WTC11 (cell line): ENCODE results near the gene ZNF394. TPM values are rescaled to one million over a fixed set of nuclear protein-coding genes. Genes with fewer than 3 reads are reported as not detected.

Experiments
- ATAC-seq: fragments of 200-7000 bp; cut with Tn5 transposase; 2 replicates; pipeline ENCODE4 v1.10.0; 2021; ENCODE audit warnings: mild to moderate bottlenecking, moderate library complexity
- CTCF ChIA-PET: fragments of 300-600 bp; sonication (Branson Sonifier 250); formaldehyde crosslinking; loops from one replicate; lab custom pipeline; 2021; ENCODE audit warnings: antibody characterized with exemption; lab: Charles Lee
- POLR2A ChIA-PET: fragments of 350-600 bp; sonication (Branson Sonifier 250); formaldehyde crosslinking; loops from one replicate; lab custom pipeline; 2021; ENCODE audit warnings: antibody characterized with exemption; lab: Charles Lee
- DNase-seq: peaks from one replicate; pipeline ENCODE4 v3.0.0; 2021; ENCODE audit warnings: low spot score
- H3K27ac Mint-ChIP-seq: 2 replicates; pipeline ENCODE4 v1.8.0; 2021; ENCODE audit warnings: mixed read lengths
- H3K27me3 Mint-ChIP-seq: 2 replicates; pipeline ENCODE4 v1.8.0; 2021; ENCODE audit warnings: low read depth, mild to moderate bottlenecking, moderate library complexity, mixed read lengths
- H3K36me3 Mint-ChIP-seq: 2 replicates; pipeline ENCODE4 v1.8.0; 2021; ENCODE audit warnings: mixed read lengths
- H3K4me1 Mint-ChIP-seq: 2 replicates; pipeline ENCODE4 v1.8.0; 2022; ENCODE audit warnings: mixed read lengths
- H3K4me3 Mint-ChIP-seq: 2 replicates; pipeline ENCODE4 v1.8.0; 2021; ENCODE audit warnings: mild to moderate bottlenecking, moderate library complexity, mixed read lengths
- H3K9me3 Mint-ChIP-seq: 2 replicates; pipeline ENCODE4 v1.8.0; 2021; ENCODE audit warnings: mixed read lengths
- CBFB ChIP-seq: sonication (generic); formaldehyde crosslinking; IDR thresholded peaks from 2 replicates; pipeline ENCODE4 v1.8.1; 2022; ENCODE audit warnings: mild to moderate bottlenecking, low read depth, missing genetic modification reagents
- ELF4 ChIP-seq: sonication (generic); formaldehyde crosslinking; IDR thresholded peaks from 2 replicates; pipeline ENCODE4 v1.8.1; 2022; ENCODE audit warnings: low read depth, mild to moderate bottlenecking, moderate library complexity, missing genetic modification reagents
- ESRRA ChIP-seq: sonication (generic); formaldehyde crosslinking; IDR thresholded peaks from 2 replicates; pipeline ENCODE4 v1.8.1; 2022; ENCODE audit warnings: mild to moderate bottlenecking, missing genetic modification reagents, borderline replicate concordance
- ETV6 ChIP-seq: sonication (generic); formaldehyde crosslinking; IDR thresholded peaks from 2 replicates; pipeline ENCODE4 v1.8.1; 2022; ENCODE audit warnings: mild to moderate bottlenecking, missing genetic modification reagents
- GABPB1 ChIP-seq: sonication (generic); formaldehyde crosslinking; IDR thresholded peaks from 2 replicates; pipeline ENCODE4 v1.8.1; 2023; ENCODE audit warnings: mild to moderate bottlenecking, missing genetic modification reagents
- GTF2I ChIP-seq: fragments of 250-450 bp; sonication (Bioruptor Pico); conservative IDR thresholded peaks from 2 replicates; pipeline ENCODE4 v1.4.0; 2021; ENCODE audit warnings: mild to moderate bottlenecking
- IRF2 ChIP-seq: sonication (generic); formaldehyde crosslinking; IDR thresholded peaks from 2 replicates; pipeline ENCODE4 v1.8.0; 2022; ENCODE audit warnings: low read depth, missing genetic modification reagents, borderline replicate concordance
- NFE2L1 ChIP-seq: sonication (generic); formaldehyde crosslinking; IDR thresholded peaks from 2 replicates; pipeline ENCODE4 v1.8.1; 2023; ENCODE audit warnings: missing genetic modification reagents
- NR2C2 ChIP-seq: sonication (generic); formaldehyde crosslinking; IDR thresholded peaks from 2 replicates; pipeline ENCODE4 v1.8.0; 2022; ENCODE audit warnings: mild to moderate bottlenecking, missing genetic modification reagents
- NR3C1 ChIP-seq: sonication (generic); formaldehyde crosslinking; conservative IDR thresholded peaks from 2 replicates; pipeline ENCODE4 v1.8.1; 2023; ENCODE audit warnings: low read depth, mild to moderate bottlenecking, missing genetic modification reagents
- RORB ChIP-seq: fragments of 250-450 bp; sonication (Bioruptor Pico); IDR thresholded peaks from 2 replicates; pipeline ENCODE4 v1.9.0; 2021; ENCODE audit warnings: mild to moderate bottlenecking
- SMAD3 ChIP-seq: sonication (generic); formaldehyde crosslinking; IDR thresholded peaks from 2 replicates; pipeline ENCODE4 v1.8.0; 2022; ENCODE audit warnings: missing genetic modification reagents, mild to moderate bottlenecking, borderline replicate concordance
- SOX15 ChIP-seq: fragments of 250-450 bp; sonication (Bioruptor Pico); IDR thresholded peaks from 2 replicates; pipeline ENCODE4 v1.9.0; 2021; ENCODE audit warnings: mild to moderate bottlenecking
- TP53 ChIP-seq: sonication (generic); formaldehyde crosslinking; IDR thresholded peaks from 2 replicates; pipeline ENCODE4 v1.8.1; 2023; ENCODE audit warnings: mild to moderate bottlenecking, missing genetic modification reagents
- ZNF416 ChIP-seq: fragments of 250-450 bp; sonication (Bioruptor Pico); IDR thresholded peaks from 2 replicates; pipeline ENCODE4 v1.9.0; 2021; ENCODE audit warnings: mild to moderate bottlenecking, inconsistent platforms
- ZNF423 ChIP-seq: fragments of 250-450 bp; sonication (Bioruptor Pico); IDR thresholded peaks from 2 replicates; pipeline ENCODE4 v2.1.2; 2022; ENCODE audit warnings: mild to moderate bottlenecking, moderate library complexity
- total RNA-seq: library from RNA; stranded (reverse); gene quantifications from 3 replicates; pipeline ENCODE4 v1.2.3, GENCODE V29; 2021
- TF ChIP-seq, protein P1 (sequence below): sonication (generic); formaldehyde crosslinking; IDR thresholded peaks from 2 replicates; pipeline ENCODE4 v1.8.1; 2023; ENCODE audit warnings: mild to moderate bottlenecking, missing genetic modification reagents, moderate library complexity
- TF ChIP-seq, protein P2 (sequence below): sonication (generic); formaldehyde crosslinking; conservative IDR thresholded peaks from 2 replicates; pipeline ENCODE4 v1.8.1; 2022; ENCODE audit warnings: mild to moderate bottlenecking, missing genetic modification reagents
- TF ChIP-seq, protein P3 (sequence below): sonication (generic); formaldehyde crosslinking; IDR thresholded peaks from 2 replicates; pipeline ENCODE4 v1.8.0; 2022; ENCODE audit warnings: mild to moderate bottlenecking, missing genetic modification reagents
- TF ChIP-seq, protein P4 (sequence below): sonication (generic); formaldehyde crosslinking; IDR thresholded peaks from 2 replicates; pipeline ENCODE4 v1.8.0; 2023; ENCODE audit warnings: mild to moderate bottlenecking, missing genetic modification reagents
- TF ChIP-seq, protein P5 (sequence below): fragments of 250-450 bp; sonication (Bioruptor Pico); IDR thresholded peaks from 2 replicates; pipeline ENCODE4 v1.9.0; 2021; ENCODE audit warnings: moderate library complexity, mild to moderate bottlenecking, inconsistent platforms, borderline replicate concordance
- TF ChIP-seq, protein P6 (sequence below): fragments of 250-450 bp; sonication (Bioruptor Pico); conservative IDR thresholded peaks from 2 replicates; pipeline ENCODE4 v1.9.0; 2021; ENCODE audit warnings: mild to moderate bottlenecking

The ZNF394 gene
- total RNA-seq, 1 experiment from 2014 or later: 24.0 TPM

DNA sequence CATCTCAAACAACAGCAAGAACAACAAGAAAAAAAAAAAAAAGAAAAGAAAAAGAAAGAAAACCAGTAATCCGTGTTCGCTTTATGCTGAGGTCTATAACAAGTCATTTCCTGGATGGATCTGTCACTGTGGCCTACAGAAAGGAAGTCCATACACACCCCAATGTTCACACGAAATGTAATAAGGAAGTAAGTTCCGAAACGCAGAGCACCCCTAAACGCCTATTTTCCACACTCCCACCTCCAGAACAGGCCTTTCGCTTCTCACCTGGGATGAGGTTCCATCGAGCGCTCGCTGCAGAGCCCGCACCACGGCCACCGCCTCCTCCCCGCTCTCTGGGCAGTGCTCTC is 735 bp downstream of the ZNF394 start (continued):
- TF ChIP-seq, protein P1, sequence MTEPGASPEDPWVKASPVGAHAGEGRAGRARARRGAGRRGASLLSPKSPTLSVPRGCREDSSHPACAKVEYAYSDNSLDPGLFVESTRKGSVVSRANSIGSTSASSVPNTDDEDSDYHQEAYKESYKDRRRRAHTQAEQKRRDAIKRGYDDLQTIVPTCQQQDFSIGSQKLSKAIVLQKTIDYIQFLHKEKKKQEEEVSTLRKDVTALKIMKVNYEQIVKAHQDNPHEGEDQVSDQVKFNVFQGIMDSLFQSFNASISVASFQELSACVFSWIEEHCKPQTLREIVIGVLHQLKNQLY (CRISPR knock-in tag): no peak
- no peak for TF ChIP-seq ZNF416 (CRISPR knock-in tag)

DNA sequence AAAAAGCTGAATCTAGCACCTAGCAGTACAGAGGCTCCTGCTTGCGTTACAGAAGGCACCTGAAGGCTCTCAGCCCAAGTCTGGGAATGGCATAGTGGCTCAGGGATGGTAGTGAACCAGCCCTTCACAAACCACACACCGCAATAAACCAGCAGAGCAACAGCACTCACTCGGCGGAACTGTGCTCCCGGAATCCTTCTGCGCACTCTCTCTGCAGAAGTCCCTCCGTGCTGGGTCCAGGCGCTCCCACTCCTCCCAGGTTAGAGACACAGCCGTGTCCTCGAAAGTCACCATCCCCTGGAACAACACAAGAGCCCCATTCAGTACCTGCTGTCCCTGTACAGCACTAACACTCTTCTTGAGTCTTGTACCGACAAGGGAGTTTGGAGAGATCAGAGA is 1.5 kb downstream of the ZNF394 start:
- peak overlapping the region; percentile 73; the same call in 1 of the 2 replicates for H3K27ac Mint-ChIP-seq
- DNase-seq (no peak), ATAC-seq (no peak)
- POLR2A ChIA-PET: no interaction called here
- peak overlapping the region; percentile 99 for H3K4me3 Mint-ChIP-seq
- CTCF ChIA-PET: no interaction called here
- no peak for TF ChIP-seq ETV6 (CRISPR knock-in tag)
- no peak for TF ChIP-seq CBFB
- no peak for TF ChIP-seq TP53 (CRISPR knock-in tag)
- TF ChIP-seq NR2C2 (CRISPR knock-in tag): no peak
- no peak for TF ChIP-seq NFE2L1 (CRISPR knock-in tag)
- TF ChIP-seq, protein P2, sequence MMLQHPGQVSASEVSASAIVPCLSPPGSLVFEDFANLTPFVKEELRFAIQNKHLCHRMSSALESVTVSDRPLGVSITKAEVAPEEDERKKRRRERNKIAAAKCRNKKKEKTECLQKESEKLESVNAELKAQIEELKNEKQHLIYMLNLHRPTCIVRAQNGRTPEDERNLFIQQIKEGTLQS (CRISPR knock-in tag): no peak
- no peak for TF ChIP-seq GABPB1 (CRISPR knock-in tag)
- TF ChIP-seq RORB (CRISPR knock-in tag): no peak
- TF ChIP-seq, protein P3, sequence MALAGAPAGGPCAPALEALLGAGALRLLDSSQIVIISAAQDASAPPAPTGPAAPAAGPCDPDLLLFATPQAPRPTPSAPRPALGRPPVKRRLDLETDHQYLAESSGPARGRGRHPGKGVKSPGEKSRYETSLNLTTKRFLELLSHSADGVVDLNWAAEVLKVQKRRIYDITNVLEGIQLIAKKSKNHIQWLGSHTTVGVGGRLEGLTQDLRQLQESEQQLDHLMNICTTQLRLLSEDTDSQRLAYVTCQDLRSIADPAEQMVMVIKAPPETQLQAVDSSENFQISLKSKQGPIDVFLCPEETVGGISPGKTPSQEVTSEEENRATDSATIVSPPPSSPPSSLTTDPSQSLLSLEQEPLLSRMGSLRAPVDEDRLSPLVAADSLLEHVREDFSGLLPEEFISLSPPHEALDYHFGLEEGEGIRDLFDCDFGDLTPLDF (CRISPR knock-in tag): no peak
- TF ChIP-seq NR3C1 (CRISPR knock-in tag): no peak
- TF ChIP-seq SOX15: no peak
- TF ChIP-seq, protein P4, sequence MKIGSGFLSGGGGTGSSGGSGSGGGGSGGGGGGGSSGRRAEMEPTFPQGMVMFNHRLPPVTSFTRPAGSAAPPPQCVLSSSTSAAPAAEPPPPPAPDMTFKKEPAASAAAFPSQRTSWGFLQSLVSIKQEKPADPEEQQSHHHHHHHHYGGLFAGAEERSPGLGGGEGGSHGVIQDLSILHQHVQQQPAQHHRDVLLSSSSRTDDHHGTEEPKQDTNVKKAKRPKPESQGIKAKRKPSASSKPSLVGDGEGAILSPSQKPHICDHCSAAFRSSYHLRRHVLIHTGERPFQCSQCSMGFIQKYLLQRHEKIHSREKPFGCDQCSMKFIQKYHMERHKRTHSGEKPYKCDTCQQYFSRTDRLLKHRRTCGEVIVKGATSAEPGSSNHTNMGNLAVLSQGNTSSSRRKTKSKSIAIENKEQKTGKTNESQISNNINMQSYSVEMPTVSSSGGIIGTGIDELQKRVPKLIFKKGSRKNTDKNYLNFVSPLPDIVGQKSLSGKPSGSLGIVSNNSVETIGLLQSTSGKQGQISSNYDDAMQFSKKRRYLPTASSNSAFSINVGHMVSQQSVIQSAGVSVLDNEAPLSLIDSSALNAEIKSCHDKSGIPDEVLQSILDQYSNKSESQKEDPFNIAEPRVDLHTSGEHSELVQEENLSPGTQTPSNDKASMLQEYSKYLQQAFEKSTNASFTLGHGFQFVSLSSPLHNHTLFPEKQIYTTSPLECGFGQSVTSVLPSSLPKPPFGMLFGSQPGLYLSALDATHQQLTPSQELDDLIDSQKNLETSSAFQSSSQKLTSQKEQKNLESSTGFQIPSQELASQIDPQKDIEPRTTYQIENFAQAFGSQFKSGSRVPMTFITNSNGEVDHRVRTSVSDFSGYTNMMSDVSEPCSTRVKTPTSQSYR (CRISPR knock-in tag): no peak
- TF ChIP-seq, protein P5, sequence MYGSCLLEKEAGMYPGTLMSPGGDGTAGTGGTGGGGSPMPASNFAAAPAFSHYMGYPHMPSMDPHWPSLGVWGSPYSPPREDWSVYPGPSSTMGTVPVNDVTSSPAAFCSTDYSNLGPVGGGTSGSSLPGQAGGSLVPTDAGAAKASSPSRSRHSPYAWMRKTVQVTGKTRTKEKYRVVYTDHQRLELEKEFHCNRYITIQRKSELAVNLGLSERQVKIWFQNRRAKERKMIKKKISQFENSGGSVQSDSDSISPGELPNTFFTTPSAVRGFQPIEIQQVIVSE (CRISPR knock-in tag): no peak
- no peak for TF ChIP-seq ESRRA (CRISPR knock-in tag)
- TF ChIP-seq, protein P6, sequence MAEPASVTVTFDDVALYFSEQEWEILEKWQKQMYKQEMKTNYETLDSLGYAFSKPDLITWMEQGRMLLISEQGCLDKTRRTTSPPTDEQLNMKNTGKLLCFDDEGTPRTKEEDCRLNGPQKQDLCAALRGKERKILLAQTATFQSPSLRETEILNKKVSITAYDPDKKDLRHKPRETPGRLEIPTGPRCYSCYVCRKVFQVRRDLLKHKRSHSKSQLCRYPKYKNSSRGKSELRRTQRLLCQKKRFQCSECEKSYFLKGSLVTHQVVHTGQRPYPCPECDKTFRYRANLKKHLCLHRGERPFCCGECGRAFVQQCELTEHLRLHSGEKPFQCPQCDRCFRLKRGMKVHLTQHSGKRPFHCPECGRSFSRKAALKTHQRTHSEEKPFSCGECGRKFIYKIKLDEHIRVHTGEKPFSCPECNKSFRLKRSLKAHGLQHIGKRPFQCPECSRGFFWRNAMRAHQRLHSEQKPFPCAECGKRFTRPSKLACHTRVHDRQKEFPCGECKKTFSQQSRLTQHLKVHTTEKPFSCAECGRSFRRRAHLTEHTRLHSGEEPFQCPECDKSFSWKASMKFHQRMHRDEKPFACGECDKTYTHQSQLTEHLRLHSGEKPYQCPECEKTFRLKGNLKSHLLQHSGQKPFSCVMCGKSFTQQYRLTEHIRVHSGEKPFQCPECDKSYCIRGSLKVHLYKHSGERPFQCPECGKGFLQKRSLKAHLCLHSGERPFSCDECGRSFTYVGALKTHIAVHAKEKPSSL (CRISPR knock-in tag): no peak
- no peak for TF ChIP-seq SMAD3 (CRISPR knock-in tag)
- TF ChIP-seq ZNF423: no peak
- TF ChIP-seq ELF4 (CRISPR knock-in tag): no peak
- TF ChIP-seq GTF2I: no peak
- no peak for TF ChIP-seq IRF2 (CRISPR knock-in tag)
- H3K9me3 Mint-ChIP-seq: peaks cover 19% of the 10 kb centered on the region
- H3K4me1 Mint-ChIP-seq: peaks cover 15% of the 10 kb centered on the region
- H3K27me3 Mint-ChIP-seq: no peaks in the 10 kb centered on the region
- peaks cover 36% of the 10 kb centered on the region for H3K36me3 Mint-ChIP-seq
